CD1c-positive myeloid dendritic cell (primary cell): ENCODE measurements around the gene ATP13A5.

Experiments used
- DNase-seq: peaks from one replicate; pipeline ENCODE4 v3.0.0-alpha.2; 2016; ENCODE audit errors: extremely low spot score

The ATP13A5 gene

DNA sequence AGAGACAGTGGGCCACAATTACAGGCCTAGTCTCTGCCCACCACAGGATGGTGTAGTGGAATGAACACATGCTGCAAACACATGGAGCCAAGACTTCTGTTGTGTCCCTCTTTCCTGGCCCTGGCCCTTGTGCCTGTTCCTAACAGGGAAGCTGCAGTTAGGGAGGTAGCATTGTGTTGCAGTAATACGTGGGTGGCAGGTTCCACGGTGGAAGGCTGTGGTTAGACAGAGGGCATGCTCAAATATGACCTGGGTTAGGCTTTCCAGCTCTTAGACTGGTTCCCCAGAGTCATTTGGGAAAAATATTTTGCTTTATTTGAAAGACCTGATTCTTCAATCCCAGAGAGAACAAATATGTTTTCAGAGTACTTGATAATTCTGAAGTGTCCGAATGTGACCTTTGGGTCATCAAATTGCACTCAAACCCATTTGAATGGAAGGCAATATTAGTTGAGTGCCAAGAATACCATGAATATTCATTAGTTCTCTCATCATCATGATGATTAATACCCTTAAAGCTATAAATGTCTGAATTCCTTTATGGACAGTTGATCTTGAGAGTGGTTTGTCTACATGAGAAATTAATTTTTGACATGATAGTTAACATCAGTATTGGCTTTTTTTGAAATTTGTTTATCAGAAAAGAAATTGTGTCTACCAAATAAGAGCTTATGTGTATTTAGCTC, 109.1 kb downstream of the ATP13A5 start:
- DNase-seq = no peak

DNA sequence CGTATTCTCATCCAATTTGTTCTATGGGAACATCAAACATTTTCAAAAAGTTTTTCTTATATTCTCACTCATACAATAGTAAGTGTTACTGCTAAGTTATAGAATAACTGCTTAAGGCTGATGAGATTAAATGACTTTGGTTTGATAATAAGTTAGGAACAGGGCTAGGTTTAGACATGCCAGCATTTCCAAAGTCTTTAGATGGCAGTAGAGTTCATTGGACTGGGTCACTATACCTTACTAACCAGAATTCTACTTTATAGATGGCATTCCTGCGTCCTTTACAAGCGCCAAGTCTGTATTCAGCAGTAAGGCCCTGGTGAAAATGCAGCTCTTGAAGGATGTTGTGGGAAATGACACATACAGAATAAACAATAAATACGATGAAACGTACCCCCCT, 115.8 kb downstream of the ATP13A5 start:
- DNase-seq = no peak

DNA sequence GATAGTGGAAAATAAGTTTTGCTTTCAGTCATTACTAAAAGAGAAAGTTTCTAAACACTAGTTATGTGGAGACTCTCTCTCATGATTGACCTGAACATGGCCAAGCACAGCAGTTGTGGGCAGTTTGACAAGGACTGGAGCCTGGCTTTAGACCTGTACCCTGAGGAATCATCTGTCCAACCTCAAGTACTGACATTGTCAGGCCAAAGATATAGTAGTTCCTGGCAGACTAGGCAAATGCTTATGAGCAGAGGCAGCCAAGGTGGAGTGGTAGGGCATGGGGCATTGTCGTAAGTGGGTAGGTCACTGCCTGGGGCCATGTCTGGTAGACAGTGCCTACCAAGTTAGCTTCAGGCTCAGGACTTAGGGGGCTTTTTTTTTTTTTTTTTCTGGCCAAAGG, 116.6 kb downstream of the ATP13A5 start:
- no peak for DNase-seq

DNA sequence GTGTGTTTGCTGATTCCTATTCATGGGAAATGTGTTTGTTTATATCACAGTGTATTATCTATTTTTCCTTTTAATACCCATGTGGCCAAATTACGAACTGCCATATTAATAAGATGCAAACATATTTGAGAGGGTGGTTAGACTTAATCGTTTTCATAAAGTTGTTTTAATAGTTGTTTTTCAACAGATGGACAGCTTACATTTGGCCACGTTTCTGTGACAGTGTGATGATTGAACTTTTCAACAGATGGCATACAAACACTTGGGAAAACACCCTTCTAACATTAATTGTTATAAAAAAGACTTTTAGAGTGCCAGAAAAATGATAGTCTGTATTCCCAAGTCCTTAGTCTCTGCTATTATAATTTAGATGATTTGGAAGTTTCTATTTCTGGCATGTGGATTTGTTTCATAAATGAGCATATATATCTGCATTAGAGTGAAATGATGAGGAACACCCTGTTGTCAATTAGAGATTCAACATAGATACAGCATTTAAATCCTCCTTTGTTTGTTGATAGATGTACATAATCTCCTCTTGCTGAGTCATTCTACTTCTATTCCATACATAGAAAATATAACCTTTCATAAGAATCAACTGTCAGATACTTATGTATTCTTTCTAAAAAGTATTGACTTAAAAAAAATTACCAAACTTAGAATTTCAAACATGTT, 124.4 kb downstream of the ATP13A5 start:
- DNase-seq = no peak

DNA sequence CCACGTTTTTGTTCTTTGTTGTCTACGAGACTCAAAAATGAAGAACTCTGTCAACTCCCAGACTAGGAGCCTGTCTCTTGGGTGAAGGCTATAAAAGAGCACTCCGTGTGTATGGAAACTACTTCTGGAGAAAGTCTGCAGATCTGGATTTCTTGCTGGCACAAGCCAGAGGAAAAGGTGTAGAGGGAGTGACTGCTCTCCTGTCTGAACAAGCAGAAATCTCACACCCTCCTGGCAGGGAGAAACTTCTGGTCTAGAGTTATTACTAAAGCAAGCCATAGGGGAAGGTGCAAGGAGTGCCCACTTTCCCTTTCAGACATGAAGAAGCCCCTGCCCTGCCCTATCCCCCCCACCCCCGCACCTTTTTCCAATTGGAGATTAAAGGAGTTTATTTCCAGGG, 128.1 kb downstream of the ATP13A5 start:
- no peak for DNase-seq

DNA sequence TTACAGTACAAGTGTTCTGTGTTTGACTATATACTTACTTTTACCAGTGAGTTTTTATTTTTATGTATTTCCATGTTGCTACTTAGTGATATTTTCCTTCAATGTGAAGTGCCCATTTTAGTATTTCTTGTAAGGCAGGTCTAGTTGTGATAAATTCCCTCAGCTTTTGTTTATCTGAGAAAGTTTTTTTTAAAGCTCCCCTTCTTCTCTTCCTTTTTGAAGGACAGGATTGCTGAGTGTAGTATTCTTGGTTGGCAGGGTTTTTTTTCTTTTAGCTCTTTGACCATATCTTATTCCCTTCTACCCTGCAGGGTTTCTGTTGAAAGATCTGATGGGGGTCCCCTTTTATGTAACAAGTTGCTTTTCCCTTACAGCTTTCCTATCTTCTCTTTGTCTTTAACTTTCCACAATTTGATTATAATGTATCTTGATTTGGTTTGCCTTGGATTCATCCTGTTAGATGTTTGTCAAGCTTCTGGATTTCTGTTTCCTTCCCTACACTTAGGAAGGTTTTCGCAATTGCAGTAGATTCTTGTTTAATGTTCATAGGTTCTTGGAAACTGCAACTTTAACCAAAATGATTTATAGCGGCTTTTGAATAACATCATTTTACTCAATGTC, 129.6 kb downstream of the ATP13A5 start:
- DNase-seq = no peak

DNA sequence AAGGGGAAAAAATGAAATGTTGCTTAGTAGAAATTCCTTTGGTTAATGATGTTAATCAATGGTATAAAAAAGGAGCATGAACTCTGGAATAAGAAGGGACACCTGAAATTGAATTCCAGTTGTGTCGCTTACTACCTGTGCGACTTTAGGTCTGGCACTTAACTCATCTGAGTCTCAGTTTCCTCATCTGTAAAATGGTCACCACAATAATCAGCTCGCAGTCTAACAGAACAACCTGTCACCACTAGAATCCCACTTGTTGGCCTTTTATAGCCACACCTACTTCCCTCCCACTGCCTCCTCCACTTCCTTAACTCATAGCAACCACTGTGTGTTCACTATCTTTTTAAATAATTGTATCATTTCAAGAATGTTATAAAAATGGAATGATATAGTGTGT, 135.0 kb downstream of the ATP13A5 start:
- no peak for DNase-seq

DNA sequence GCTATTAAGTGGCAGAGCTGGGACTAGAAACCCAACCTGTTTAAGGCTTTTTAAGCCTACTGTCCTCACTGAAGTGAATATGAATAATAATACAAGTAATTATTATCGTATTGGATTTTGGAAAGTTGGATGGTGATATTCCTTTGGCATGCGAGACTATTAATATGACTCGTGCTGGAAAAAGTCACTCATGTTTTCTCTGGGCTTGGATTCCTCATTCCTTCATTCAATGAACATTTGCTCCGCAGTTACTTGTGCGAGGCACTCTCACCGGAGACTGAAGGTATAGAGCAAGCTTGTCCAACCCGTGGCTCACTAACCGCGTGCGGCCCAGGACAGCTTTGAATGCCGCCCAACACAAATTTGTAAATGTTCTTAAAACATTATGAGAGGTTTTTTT, 136.8 kb downstream of the ATP13A5 start:
- no peak for DNase-seq

DNA sequence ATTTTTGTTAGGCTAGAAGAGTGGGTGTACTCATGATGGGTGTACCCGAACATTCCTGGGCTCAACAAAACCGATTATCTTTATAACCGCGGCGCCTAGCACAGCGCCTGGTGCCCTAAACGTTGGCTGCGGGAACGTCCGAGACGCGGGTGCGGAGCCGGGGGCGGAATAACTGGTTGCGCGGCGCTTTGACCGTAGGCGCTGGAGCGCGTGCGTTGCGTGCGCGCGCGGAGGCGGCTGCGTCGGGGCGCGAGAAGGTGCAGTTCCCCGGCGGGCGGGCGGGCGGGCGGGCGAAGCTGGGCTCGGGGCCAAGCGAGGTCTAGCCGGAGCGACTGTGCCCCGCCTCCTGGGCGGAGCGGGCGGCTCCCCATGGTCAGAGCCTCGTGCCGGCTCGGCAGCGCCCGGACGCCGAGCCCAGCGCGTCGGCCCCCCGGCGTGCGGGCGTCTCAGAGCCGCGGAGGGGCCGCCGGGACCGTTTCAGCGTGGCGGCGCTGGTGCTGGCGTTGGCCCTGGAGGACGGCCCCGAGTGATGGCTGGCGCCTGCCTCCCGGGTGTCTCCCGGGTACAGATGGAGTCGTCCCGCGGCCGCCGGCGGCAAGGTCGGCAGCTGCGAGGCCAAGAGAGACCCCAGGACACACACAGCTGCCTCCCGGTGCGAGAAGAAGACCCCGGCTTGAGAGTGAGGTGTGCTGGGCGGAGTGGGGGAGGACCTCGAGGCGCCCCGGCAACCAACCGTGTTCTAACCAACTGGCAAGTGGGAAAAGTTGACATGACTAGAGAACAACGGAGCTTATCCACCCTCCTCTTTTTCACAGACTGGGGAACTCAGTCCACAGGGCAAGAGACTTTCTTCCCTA, 137.5 kb downstream of the ATP13A5 start, which contains the start of gene PLAAT1:
TSS of gene PLAAT1 (plus strand) at position 373 of the 857 bp plus-strand sequence. CDS start 14,429 bp downstream, outside the sequence.
- peak; percentile 38 for DNase-seq

DNA sequence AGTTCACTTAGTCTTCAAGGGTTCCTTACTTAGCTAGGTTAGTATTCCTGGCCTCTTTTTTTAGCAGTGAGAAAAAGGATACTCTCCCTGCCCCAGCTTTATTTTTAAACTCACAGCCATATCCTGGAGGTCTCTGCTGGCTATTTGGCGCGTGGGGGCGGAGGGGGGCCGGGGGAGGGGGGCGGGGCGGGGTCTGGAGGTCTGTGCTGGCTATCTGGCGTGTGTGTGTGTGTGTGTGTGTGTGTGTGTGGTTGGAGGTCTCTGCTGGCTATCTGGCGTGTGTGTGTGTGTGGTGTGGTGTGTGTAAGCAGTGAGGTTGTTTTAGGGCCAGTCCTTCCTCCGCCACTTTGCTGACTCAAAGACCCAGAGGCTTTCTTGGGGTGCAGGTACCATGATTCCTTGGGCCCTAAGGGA, 138.1 kb downstream of the ATP13A5 start:
- no peak for DNase-seq

DNA sequence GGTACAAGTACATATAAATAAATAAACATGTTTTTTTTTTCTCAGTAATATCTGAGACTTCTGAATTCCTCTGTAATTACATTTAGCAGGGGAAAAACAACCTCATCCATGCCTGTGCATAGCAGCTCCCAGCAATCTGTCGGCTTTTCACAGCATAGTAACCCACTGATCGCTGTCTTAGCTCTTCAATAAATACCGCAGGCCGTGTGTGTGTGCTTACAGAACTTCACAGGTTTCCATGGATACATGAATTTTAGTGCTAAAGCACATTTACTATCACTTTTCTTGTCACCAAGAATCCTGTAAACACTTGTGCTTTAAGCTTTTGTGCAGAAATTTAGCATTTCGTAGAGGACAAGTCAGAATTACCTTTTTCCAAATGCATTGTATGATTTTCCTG, 141.5 kb downstream of the ATP13A5 start:
- DNase-seq = no peak

DNA sequence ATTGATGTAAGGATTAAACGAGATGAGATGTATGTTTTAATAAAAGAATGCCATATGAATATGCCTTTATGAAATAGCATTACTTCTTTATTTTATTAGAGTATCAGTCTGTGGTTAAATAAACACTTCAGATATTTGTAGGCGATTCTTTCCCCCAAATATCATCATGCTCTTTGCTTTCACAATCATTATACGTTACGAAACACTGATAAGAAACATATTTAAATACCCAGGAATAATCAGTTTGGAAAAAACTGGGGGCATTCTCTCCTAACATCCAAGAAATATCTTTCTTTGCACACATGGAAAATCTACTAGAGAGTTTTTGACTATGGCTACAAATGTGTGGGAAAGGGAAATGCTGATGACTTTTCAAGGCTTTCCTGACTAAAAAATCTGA, 142.0 kb downstream of the ATP13A5 start:
- no peak for DNase-seq

DNA sequence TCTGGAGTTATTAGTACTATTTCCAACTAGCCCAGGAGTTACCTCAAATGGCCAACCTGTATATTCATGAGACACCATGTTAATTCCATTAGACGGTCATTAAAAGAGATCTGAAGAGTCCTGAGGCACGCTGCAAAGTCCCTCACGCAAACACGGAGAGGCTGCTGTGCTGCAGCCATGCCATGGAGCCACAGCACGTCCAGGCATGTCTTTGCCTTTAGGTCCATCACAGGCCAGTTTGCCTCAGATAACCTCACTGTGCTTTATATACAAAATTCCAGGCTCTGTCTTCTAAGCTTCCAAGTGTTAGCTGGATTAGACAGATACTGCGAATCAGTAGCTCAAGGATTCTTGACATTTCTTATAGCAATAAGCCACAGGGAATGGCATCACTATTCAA, 147.4 kb downstream of the ATP13A5 start:
- DNase-seq = no peak

DNA sequence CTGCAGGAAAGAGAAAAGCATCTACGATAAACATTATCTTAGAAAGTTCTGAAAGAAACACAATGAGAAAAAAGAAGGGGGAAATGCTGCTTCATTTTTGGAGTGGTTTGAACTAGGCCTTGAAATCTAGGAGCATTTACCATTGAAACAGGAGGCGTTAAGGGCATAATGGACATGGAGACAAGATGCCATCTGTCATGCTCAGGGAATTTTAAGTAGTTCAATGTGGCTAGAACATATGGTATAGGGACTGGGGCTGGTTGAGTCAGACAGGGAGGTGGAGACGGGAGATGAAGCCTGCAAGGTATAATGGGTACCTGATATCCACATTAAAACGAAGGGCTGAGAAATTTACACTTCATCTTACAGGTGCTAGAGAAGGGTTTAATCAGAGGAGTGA, 147.9 kb downstream of the ATP13A5 start:
- no peak for DNase-seq

DNA sequence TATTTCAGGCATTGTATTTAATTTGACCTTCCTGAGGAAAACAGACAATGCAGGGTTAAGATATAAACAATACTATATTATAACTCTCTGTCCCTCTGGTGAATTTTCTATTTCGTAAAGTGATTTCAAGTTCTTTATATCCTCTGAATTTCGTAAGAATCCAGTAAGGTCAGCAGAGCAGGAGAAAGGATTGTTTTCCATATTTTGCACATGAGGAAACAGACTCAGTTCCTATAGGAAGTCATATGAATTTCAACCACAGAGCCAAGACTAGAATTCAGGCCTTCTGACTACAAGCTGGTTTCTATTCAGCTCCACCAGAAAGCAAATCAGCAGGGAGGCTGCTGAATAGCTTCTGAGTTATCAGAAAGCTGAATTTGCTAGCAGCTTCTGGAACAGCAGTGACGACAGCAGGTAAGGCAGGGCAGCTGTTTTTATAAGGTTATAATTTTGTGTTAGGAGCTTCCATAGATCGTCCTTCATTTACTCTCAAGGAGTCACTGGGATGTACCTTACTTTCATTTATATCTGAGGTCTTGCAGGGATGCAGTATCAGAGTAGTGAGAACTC, 148.6 kb downstream of the ATP13A5 start:
- DNase-seq = no peak

DNA sequence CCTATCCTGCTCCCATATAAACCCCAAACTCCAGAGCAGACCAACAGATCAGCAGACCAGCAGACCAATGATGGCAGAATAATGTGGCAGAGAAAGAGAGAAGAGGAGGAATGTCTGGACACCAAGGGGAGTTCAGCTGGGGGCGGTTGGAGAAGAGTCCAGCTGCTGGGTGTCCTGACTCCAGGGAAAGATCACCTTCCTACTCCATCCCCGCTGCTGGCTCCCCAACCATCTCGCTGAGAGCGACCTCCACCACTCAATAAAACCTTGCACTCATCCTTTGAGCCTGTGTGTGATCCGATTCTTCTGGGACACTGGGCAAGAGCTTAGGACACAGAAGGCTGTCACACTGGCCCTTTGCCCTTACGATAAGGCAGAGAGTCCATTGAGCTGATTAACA, 150.3 kb downstream of the ATP13A5 start:
- DNase-seq = no peak

DNA sequence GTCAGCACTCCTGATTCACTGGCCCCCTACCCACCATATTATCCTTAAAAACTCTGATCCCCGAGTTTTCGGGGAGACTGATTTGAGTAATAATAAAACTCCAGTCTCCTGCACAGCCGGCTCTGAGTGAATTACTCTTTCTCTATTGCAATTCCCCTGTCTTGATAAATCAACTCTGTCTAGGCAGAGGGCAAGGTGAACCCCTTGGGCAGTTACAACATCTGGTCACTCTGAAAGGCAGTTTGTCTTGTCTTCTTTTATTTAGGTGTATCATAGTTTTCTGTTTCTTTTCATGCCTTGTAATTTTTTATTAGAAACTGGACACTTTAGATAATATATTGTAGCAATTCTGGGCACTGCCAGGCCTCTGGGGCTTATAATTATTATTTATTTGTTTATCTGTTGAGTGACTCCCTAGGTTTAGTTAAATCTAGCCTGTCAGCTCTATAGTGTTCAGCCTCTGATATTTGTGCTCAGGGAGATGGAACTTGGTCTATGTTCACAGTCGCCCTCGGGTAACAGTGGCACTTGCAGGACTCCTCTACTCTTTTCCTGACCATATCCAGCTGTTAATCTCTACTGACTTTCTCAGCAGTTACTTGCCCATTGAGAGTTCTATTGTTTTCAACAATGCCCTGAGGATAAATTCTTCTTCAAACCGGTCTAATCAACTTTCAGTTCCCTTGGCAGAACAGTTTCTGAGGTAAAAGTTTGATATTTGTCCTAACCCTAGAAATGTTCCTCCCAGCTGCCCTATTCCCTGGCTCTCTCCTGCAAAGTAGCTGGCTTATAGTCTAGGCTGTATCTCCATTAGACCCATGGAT, 153.0 kb downstream of the ATP13A5 start:
- DNase-seq = no peak
